Keratinocyte (primary cell): ENCODE measurements around the gene CNDP2.

Experiments
- EZH2 ChIP-seq: IDR thresholded peaks from one replicate; pipeline ENCODE4 v1.6.1; 2012; ENCODE audit warnings: inconsistent platforms, mild to moderate bottlenecking, low read length, moderate library complexity
- TF ChIP-seq, protein P1 (sequence below), 3 experiments: IDR thresholded peaks in 1 of 3; conservative IDR thresholded peaks in 1 of 3; optimal IDR thresholded peaks in 1 of 3; 2 replicates in 2 of 3; 3 replicates in 1 of 3; pipeline versions ENCODE3 to v1.5.1; 2011; ENCODE audit warnings: low read length in 3 of 3, mild to moderate bottlenecking in 3 of 3, moderate library complexity in 2 of 3, control low read depth in 1 of 3, inconsistent platforms in 1 of 3; ENCODE audit not compliant: insufficient read depth in 2 of 3; ENCODE audit errors: extremely low read depth in 1 of 3

GRCh38 chr18:74507097-74507881 lies 11.1 kb downstream of the CNDP2 start:
- TF ChIP-seq, protein P1, sequence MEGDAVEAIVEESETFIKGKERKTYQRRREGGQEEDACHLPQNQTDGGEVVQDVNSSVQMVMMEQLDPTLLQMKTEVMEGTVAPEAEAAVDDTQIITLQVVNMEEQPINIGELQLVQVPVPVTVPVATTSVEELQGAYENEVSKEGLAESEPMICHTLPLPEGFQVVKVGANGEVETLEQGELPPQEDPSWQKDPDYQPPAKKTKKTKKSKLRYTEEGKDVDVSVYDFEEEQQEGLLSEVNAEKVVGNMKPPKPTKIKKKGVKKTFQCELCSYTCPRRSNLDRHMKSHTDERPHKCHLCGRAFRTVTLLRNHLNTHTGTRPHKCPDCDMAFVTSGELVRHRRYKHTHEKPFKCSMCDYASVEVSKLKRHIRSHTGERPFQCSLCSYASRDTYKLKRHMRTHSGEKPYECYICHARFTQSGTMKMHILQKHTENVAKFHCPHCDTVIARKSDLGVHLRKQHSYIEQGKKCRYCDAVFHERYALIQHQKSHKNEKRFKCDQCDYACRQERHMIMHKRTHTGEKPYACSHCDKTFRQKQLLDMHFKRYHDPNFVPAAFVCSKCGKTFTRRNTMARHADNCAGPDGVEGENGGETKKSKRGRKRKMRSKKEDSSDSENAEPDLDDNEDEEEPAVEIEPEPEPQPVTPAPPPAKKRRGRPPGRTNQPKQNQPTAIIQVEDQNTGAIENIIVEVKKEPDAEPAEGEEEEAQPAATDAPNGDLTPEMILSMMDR (optimal IDR thresholded peaks at IDR 0.05 in 1 of 3, IDR thresholded peaks at IDR 0.05 in 1 of 3, conservative IDR thresholded peaks at IDR 0.05 in 1 of 3; ENCODE audit: extremely low read depth in 1 of 3, insufficient read depth in 2 of 3, low read length in 3 of 3) = no peak
- no peak for TF ChIP-seq EZH2
